Transverse colon (tissue), 3 donors: ENCODE measurements around the gene UCHL3.

ENCODE experiments used
- POLR2A ChIP-seq: fragments of 450-650 bp; IDR thresholded peaks from one replicate; pipeline ENCODE4 v1.6.1; 2016; ENCODE audit warnings: antibody characterized with exemption, mild to moderate bottlenecking, moderate library complexity
- TF ChIP-seq, protein P1 (sequence below), 5 experiments: fragments of 200-600 bp in 3 of 5; fragments of 450-650 bp in 2 of 5; sonication (generic) in 3 of 5; IDR thresholded peaks; 1 replicate in 2 of 5; 2 replicates in 3 of 5; pipeline ENCODE4 v1.5.1; 2016 to 2017; ENCODE audit warnings: antibody characterized with exemption in 5 of 5, inconsistent platforms in 3 of 5, mild to moderate bottlenecking in 2 of 5, moderate library complexity in 1 of 5

GRCh38 chr13:75554464-75554863 is 4.9 kb downstream of the UCHL3 start:
- no peak for TF ChIP-seq POLR2A
- TF ChIP-seq, protein P1, sequence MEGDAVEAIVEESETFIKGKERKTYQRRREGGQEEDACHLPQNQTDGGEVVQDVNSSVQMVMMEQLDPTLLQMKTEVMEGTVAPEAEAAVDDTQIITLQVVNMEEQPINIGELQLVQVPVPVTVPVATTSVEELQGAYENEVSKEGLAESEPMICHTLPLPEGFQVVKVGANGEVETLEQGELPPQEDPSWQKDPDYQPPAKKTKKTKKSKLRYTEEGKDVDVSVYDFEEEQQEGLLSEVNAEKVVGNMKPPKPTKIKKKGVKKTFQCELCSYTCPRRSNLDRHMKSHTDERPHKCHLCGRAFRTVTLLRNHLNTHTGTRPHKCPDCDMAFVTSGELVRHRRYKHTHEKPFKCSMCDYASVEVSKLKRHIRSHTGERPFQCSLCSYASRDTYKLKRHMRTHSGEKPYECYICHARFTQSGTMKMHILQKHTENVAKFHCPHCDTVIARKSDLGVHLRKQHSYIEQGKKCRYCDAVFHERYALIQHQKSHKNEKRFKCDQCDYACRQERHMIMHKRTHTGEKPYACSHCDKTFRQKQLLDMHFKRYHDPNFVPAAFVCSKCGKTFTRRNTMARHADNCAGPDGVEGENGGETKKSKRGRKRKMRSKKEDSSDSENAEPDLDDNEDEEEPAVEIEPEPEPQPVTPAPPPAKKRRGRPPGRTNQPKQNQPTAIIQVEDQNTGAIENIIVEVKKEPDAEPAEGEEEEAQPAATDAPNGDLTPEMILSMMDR (IDR thresholded peaks at IDR 0.05) = no peak
